OCI-LY7 (cell line): ENCODE results near the gene RHEX. TPM values are rescaled to one million over a fixed set of nuclear protein-coding genes. Genes with fewer than 3 reads are reported as not detected.

ENCODE experiments used
- BruUV-seq: library from RNA; stranded (reverse); fragments of 400-500 nt; replicated peaks from 2 replicates; lab custom pipeline; 2021; lab: Mats Ljungman, UMichigan
- CTCF ChIA-PET: fragments of 300-600 bp; sonication (Branson Sonifier 250); formaldehyde crosslinking; loops from one replicate; lab custom pipeline; 2022; ENCODE audit warnings: antibody characterized with exemption; ENCODE audit not compliant: unreplicated experiment; lab: Charles Lee
- POLR2A ChIA-PET: fragments of 300-600 bp; sonication (Branson Sonifier 250); formaldehyde crosslinking; loops from one replicate; lab custom pipeline; 2022; ENCODE audit warnings: antibody characterized with exemption; lab: Charles Lee
- DNase-seq: peaks from one replicate; pipeline ENCODE4 v3.0.0-alpha.2; 2015; ENCODE audit warnings: low spot score
- H2AFZ ChIP-seq: fragments of 200-600 bp; sonication (generic), shearing (Covaris generic); 2 replicates; pipeline ENCODE4 v1.6.1; 2014; ENCODE audit warnings: mild to moderate bottlenecking, antibody characterized with exemption, low read length, moderate library complexity
- H3K27ac ChIP-seq: fragments of 200-600 bp; sonication (generic); 2 replicates; pipeline ENCODE4 v1.5.1; 2014; ENCODE audit warnings: mixed run types, low read depth, mild to moderate bottlenecking, moderate library complexity, low read length, inconsistent platforms; ENCODE audit not compliant: poor library complexity, severe bottlenecking
- H3K36me3 ChIP-seq: fragments of 200-600 bp; sonication (generic); 2 replicates; pipeline ENCODE4 v1.6.1; 2014; ENCODE audit warnings: mild to moderate bottlenecking, antibody characterized with exemption, low read length, moderate library complexity, mixed read lengths; ENCODE audit not compliant: insufficient read depth
- H3K4me1 ChIP-seq: fragments of 200-600 bp; sonication (generic); 2 replicates; pipeline ENCODE4 v1.5.1; 2014; ENCODE audit warnings: mild to moderate bottlenecking, low read length; ENCODE audit not compliant: insufficient read depth, poor library complexity, severe bottlenecking
- H3K4me2 ChIP-seq: fragments of 200-600 bp; sonication (generic); 2 replicates; pipeline ENCODE4 v1.6.1; 2014; ENCODE audit warnings: mild to moderate bottlenecking, low read length
- H3K4me3 ChIP-seq: fragments of 200-600 bp; sonication (generic); 2 replicates; pipeline ENCODE4 v1.5.1; 2014; ENCODE audit warnings: mild to moderate bottlenecking, low read depth, low read length; ENCODE audit not compliant: poor library complexity, severe bottlenecking
- H3K79me2 ChIP-seq: fragments of 200-600 bp; sonication (generic); 2 replicates; pipeline ENCODE4 v1.6.1; 2016; ENCODE audit warnings: low read depth, mild to moderate bottlenecking, low read length, moderate library complexity, mixed read lengths; ENCODE audit not compliant: insufficient read depth
- H3K9me2 ChIP-seq: fragments of 200-600 bp; sonication (generic); 2 replicates; pipeline ENCODE4 v1.6.1; 2016; ENCODE audit warnings: mild to moderate bottlenecking, low read length, mixed read lengths; ENCODE audit not compliant: insufficient read depth
- H3K9me3 ChIP-seq: fragments of 200-600 bp; sonication (generic); 2 replicates; pipeline ENCODE4 v1.6.1; 2014; ENCODE audit warnings: mild to moderate bottlenecking, mixed run types, low read length, mixed read lengths
- H4K20me1 ChIP-seq: fragments of 200-600 bp; sonication (generic); 2 replicates; pipeline ENCODE4 v1.6.1; 2014; ENCODE audit warnings: mild to moderate bottlenecking, antibody characterized with exemption, low read length, moderate library complexity, mixed read lengths; ENCODE audit not compliant: insufficient read depth
- CTCF ChIP-seq: fragments of 200-600 bp; sonication (generic); conservative IDR thresholded peaks from 2 replicates; pipeline ENCODE4 v1.5.1; 2014; ENCODE audit warnings: mild to moderate bottlenecking, antibody characterized with exemption, low read length, moderate library complexity, mixed read lengths
- EZH2phosphoT487 ChIP-seq: fragments of 200-600 bp; sonication (generic); IDR thresholded peaks from 2 replicates; pipeline ENCODE4 v1.6.1; 2018; ENCODE audit warnings: low read depth, borderline replicate concordance, mild to moderate bottlenecking, mixed run types, antibody characterized with exemption, low read length, moderate library complexity, mixed read lengths
- intact Hi-C: fragments of 100-400 bp; cut with micrococcal nuclease; formaldehyde crosslinking; loops from one replicate; pipeline ENCODE4 v1.10.0; 2022; ENCODE audit not compliant: unreplicated experiment
- total RNA-seq, 2 experiments: library from RNA; depleted of rRNA in 1 of 2; stranded (reverse); fragments of >200 nt in 1 of 2; shearing (Covaris generic) in 1 of 2; gene quantifications; 2 replicates each; pipeline ENCODE4 v1.2.3, GENCODE V29; 2014 to 2022

RHEX gene
- total RNA-seq, 2 experiments from 2014 or later, result 5.0 to 9.9 TPM

GRCh38 chr1:206021626-206022365, 31.2 kb upstream of the RHEX start:
- DNase-seq, result no peak
- Histone ChIP-seq H4K20me1 (no peaks in the 10 kb centered on the region), H3K4me2 (no peak overlapping the region), H3K9me3 (no peaks in the 10 kb centered on the region), H2AFZ (no peak overlapping the region), H3K9me2 (no peaks in the 10 kb centered on the region), H3K36me3 (no peaks in the 10 kb centered on the region), H3K27ac (no peak overlapping the region), H3K79me2 (no peaks in the 10 kb centered on the region), H3K4me1 (no peaks in the 10 kb centered on the region), H3K4me3 (no peak overlapping the region)
- intact Hi-C loops, result no loop called here
- ChIA-PET CTCF (interaction anchor here (0.6 kb wide), 1 partner anchor 9 kb away, joined by 3 read pairs; no protein-coding TSS in a partner anchor), POLR2A (no interaction called here)
- TF ChIP-seq EZH2phosphoT487, result no peak
- no peak for TF ChIP-seq CTCF
- no TSS peak for BruUV-seq

GRCh38 chr1:206022766-206023165, 30.2 kb upstream of the RHEX start:
- no peaks in the 10 kb centered on the region for H3K9me2 ChIP-seq
- no peaks in the 10 kb centered on the region for H3K4me1 ChIP-seq
- POLR2A ChIA-PET, result no interaction called here
- no peaks in the 10 kb centered on the region for H3K36me3 ChIP-seq
- TF ChIP-seq EZH2phosphoT487 (no peak), CTCF (no peak)
- H3K4me2 ChIP-seq, result no peak overlapping the region
- CTCF ChIA-PET, result no interaction called here
- no peak overlapping the region for H3K4me3 ChIP-seq
- no peaks in the 10 kb centered on the region for H4K20me1 ChIP-seq
- H3K27ac ChIP-seq, result no peak overlapping the region
- intact Hi-C loops, result no loop called here
- DNase-seq, result no peak
- BruUV-seq, result no TSS peak
- no peaks in the 10 kb centered on the region for H3K79me2 ChIP-seq
- H3K9me3 ChIP-seq, result no peaks in the 10 kb centered on the region
- no peak overlapping the region for H2AFZ ChIP-seq

GRCh38 chr1:206023695-206024094, 29.3 kb upstream of the RHEX start, which contains the start of gene CTSE:
Gene CTSE (minus strand): TSS chr1:206023895. CDS start chr1:206023791, 104 bp downstream.
- ChIA-PET CTCF (no interaction called here), POLR2A (no interaction called here)
- DNase-seq, result no peak
- intact Hi-C loops, result no loop called here
- H4K20me1 ChIP-seq, result no peaks in the 10 kb centered on the region
- BruUV-seq, result no TSS peak
- H2AFZ ChIP-seq, result no peak within 1 kb of the TSS
- TF ChIP-seq EZH2phosphoT487 (no peak), CTCF (no peak)
- no peaks in the 10 kb centered on the region for H3K79me2 ChIP-seq
- no peaks in the 10 kb centered on the region for H3K9me2 ChIP-seq
- no peak within 1 kb of the TSS for H3K4me3 ChIP-seq
- no peaks in the 10 kb centered on the region for H3K9me3 ChIP-seq
- H3K4me1 ChIP-seq, result no peaks in the 10 kb centered on the region
- no peaks in the 10 kb centered on the region for H3K36me3 ChIP-seq
- no peak within 1 kb of the TSS for H3K4me2 ChIP-seq
- H3K27ac ChIP-seq, result no peak within 1 kb of the TSS
